Neural cell (in vitro differentiated cells): Measurements from ENCODE around the gene FAM227A.

Source experiments
- CTCF ChIP-seq: fragments of 450-650 bp; IDR thresholded peaks from 2 replicates; pipeline ENCODE4 v1.5.1; 2014; ENCODE audit warnings: antibody characterized with exemption, mild to moderate bottlenecking, moderate library complexity; ENCODE audit not compliant: poor library complexity, severe bottlenecking
- EP300 ChIP-seq: fragments of 450-650 bp; conservative IDR thresholded peaks from 2 replicates; pipeline ENCODE4 v1.6.1; 2014; ENCODE audit warnings: antibody characterized with exemption, mild to moderate bottlenecking, moderate library complexity; ENCODE audit not compliant: poor library complexity, severe bottlenecking
- EZH2 ChIP-seq: fragments of 200-600, 300-800 bp; shearing (Covaris generic), sonication (generic); IDR thresholded peaks from 2 replicates; pipeline ENCODE4 v1.6.1; 2014; ENCODE audit warnings: antibody characterized with exemption, low read length, borderline replicate concordance, mild to moderate bottlenecking; ENCODE audit not compliant: insufficient read depth, poor library complexity, severe bottlenecking
- POLR2AphosphoS5 ChIP-seq: IDR thresholded peaks from 2 replicates; pipeline ENCODE4 v1.6.1; 2012
- SMC3 ChIP-seq: fragments of 450-650 bp; conservative IDR thresholded peaks from 2 replicates; pipeline ENCODE4 v1.6.1; 2014; ENCODE audit warnings: antibody characterized with exemption, mild to moderate bottlenecking, moderate library complexity; ENCODE audit not compliant: poor library complexity
- TF ChIP-seq, protein P1 (sequence below): IDR thresholded peaks from 2 replicates; pipeline ENCODE4 v1.6.1; 2012; ENCODE audit warnings: borderline replicate concordance

GRCh38 chr22:38569972-38570778 lies 86.0 kb downstream of the FAM227A start, which contains the start of gene DMC1:
- no peak for TF ChIP-seq CTCF
- TF ChIP-seq, protein P1, sequence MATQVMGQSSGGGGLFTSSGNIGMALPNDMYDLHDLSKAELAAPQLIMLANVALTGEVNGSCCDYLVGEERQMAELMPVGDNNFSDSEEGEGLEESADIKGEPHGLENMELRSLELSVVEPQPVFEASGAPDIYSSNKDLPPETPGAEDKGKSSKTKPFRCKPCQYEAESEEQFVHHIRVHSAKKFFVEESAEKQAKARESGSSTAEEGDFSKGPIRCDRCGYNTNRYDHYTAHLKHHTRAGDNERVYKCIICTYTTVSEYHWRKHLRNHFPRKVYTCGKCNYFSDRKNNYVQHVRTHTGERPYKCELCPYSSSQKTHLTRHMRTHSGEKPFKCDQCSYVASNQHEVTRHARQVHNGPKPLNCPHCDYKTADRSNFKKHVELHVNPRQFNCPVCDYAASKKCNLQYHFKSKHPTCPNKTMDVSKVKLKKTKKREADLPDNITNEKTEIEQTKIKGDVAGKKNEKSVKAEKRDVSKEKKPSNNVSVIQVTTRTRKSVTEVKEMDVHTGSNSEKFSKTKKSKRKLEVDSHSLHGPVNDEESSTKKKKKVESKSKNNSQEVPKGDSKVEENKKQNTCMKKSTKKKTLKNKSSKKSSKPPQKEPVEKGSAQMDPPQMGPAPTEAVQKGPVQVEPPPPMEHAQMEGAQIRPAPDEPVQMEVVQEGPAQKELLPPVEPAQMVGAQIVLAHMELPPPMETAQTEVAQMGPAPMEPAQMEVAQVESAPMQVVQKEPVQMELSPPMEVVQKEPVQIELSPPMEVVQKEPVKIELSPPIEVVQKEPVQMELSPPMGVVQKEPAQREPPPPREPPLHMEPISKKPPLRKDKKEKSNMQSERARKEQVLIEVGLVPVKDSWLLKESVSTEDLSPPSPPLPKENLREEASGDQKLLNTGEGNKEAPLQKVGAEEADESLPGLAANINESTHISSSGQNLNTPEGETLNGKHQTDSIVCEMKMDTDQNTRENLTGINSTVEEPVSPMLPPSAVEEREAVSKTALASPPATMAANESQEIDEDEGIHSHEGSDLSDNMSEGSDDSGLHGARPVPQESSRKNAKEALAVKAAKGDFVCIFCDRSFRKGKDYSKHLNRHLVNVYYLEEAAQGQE: no peak
- no peak for TF ChIP-seq EZH2
- no peak for TF ChIP-seq EP300
- TF ChIP-seq SMC3: no peak
- TF ChIP-seq POLR2AphosphoS5: no peak
